ENCODE measurements around the gene OR1C1.
"Not testable (repeated sequence)": the region's sequence is repeated elsewhere in the genome, so short reads cannot be mapped to it uniquely, and the experiment has no call there.

Gene OR1C1

DNA sequence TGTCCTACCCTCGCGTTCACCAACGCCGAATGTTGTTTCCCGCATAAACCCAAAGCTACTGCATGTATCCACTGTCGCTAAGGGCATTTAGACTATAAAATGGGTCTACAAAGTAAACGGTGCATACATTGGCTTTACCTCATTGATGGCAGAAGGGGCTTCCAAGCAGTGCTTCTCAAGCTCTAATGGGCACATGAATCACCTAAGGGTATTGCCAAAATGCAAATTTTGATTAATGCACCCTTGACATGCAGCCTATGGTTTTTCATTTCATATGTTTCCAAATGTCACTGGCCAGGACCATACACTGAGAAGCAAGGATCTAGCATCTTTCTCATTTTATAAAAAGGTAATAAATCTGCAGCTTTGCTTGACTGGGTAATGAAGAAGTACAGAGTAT, 46.6 kb downstream of the OR1C1 start:
- TF ChIP-seq, protein P1, sequence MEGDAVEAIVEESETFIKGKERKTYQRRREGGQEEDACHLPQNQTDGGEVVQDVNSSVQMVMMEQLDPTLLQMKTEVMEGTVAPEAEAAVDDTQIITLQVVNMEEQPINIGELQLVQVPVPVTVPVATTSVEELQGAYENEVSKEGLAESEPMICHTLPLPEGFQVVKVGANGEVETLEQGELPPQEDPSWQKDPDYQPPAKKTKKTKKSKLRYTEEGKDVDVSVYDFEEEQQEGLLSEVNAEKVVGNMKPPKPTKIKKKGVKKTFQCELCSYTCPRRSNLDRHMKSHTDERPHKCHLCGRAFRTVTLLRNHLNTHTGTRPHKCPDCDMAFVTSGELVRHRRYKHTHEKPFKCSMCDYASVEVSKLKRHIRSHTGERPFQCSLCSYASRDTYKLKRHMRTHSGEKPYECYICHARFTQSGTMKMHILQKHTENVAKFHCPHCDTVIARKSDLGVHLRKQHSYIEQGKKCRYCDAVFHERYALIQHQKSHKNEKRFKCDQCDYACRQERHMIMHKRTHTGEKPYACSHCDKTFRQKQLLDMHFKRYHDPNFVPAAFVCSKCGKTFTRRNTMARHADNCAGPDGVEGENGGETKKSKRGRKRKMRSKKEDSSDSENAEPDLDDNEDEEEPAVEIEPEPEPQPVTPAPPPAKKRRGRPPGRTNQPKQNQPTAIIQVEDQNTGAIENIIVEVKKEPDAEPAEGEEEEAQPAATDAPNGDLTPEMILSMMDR (IDR thresholded peaks at IDR 0.05; ENCODE audit: borderline replicate concordance, control extremely low read depth, extremely low read depth, insufficient read depth, missing control alignments) = no peak
- in situ Hi-C loops (cut with MboI; ENCODE audit: low sequenced_read_pairs, unreplicated experiment) = no loop called here
- DNase-seq (ENCODE audit: low spot score) = no peak

DNA sequence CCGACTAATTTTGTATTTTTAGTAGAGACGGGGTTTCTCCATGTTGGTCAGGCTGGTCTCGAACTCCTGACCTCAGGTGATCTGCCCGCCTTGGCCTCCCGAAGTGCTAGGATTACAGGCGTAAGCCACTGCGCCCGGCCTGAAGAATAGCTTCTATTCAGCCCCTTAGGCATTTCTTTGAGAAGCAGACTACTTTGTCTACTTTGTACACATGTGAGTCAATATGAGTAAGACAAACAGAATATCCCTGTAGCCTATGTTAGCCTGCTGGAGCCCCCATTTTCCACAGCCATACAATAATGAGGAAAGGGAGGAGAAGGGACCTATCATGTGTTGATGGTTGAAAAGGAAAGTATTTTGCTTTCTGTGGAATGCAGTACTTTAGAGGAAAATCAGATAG, 49.7 kb downstream of the OR1C1 start:
- in situ Hi-C loops (cut with MboI; ENCODE audit: low sequenced_read_pairs, unreplicated experiment); DNase-seq (ENCODE audit: low spot score): not testable (repeated sequence)

Measured in GM13976 (cell line).